Embryonic facial prominence (tissue), 1 donor: ENCODE results near the gene PITX3.
"Not testable (repeated sequence)": the region's sequence is repeated elsewhere in the genome, so short reads cannot be mapped to it uniquely, and the experiment has no call there.

Experiments used
- DNase-seq: peaks from one replicate; pipeline ENCODE4 v3.0.0-alpha.2; 2016; ENCODE audit errors: extremely low spot score

Gene PITX3

DNA sequence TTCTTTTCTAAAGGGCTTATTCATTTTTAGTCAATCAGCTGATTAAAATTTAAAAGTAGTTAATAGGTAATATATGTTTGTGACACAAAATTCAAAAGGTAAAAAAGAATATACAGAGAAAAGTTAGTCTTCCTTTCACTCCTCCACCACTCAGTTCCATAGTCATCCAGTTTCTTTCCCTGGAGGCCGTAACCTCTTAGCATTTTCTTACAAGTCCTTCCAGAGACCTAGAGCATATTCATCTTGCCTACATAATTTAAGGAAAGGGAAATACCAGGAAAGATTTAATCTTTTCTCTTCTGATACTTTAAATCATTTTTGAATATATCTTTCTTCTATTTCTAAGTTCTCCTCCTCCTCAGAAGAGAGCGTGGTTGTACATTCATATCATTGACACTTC is 14.1 kb upstream of the PITX3 start:
- DNase-seq = no peak

DNA sequence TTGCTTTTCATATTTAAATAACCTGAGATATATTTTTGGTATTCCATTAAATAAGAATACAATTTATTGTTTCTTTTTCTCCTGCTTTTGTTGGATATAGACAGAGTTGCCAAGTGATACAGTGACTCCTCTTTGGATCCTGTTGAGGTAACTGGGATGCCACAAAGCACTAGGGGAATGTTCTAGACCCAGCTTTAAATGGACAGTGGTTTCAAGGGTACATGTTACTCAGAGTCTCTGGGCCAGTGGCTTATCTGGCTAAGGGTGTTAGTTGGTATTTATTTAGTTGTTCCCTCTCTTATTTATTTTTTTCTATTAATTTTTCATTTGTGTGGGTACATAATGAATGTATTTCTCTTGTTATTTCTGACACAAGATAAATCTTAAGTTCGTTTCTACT is 13.1 kb upstream of the PITX3 start:
- no peak for DNase-seq

DNA sequence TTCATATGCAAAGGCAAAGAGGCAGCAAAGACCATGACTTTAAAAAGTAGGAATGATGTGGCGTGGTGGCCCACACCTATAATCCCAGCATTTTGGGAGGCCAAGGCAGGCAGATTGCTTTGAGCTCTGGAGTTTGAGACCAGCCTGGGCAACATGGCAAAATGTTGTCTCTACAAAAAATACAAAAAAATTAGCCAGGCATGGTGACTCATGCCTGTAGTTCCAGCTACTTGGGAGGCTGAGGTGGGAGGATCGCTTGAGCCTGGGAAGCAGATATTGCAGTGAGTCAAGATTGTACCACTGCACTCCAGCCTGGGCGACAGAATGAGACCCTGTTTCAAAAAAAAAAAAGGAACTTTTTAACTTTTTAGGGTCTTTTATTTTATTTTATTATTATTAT is 11.2 kb upstream of the PITX3 start:
- not testable (repeated sequence) for DNase-seq

DNA sequence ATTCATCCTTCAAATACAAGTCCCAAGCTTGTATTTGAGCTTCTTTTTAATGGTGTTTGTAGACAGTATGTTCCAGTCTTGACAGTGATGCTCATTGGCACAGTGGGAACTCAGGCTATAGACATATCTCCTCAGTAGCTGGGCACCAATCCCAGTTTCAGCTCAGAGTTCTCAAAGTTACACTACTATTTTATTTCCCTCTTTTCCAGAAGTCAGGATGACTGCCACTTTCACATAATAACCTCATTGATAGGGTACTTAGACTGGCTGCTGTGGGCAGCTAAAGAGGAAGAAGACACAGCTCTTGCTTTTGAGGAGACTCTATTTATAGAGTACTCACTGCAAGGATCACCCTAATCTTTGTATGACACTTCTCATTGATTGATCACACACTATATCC is 6.4 kb upstream of the PITX3 start:
- DNase-seq = no peak

DNA sequence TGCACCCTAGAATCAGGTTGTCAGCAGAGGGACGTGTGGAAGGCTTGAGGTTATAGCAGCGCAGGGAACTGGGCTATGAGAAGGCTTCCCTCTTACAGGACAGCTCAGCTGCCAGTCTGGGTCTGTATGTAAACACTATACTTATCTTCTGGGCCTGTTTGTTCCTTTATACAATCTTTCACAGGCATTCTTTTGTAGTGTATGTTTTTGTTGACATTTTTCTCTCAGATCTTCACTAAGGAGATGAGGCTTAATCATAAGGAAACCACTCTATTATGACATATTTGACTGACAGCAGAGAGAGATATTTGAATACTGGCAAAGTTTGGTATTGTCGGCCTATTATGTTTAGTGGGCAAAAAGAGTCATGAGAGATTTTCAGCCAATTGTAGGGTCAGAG is 4.9 kb upstream of the PITX3 start:
- DNase-seq = no peak

DNA sequence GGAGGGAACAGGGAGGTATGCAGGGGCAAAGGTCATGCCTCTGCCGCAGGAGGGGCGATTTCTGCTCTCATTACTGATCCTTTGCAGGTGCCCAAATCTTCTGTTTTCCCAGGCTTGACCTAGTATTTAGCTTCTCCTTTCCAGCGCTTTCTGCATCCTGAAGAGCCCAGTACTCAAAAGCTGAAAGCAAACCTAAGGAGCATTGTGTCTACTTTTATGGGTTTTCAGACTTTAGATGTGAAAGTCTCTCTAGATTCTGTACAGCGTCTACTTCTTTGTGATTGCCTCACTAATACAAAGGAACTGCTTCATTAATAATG is 4.6 kb upstream of the PITX3 start:
- no peak for DNase-seq

DNA sequence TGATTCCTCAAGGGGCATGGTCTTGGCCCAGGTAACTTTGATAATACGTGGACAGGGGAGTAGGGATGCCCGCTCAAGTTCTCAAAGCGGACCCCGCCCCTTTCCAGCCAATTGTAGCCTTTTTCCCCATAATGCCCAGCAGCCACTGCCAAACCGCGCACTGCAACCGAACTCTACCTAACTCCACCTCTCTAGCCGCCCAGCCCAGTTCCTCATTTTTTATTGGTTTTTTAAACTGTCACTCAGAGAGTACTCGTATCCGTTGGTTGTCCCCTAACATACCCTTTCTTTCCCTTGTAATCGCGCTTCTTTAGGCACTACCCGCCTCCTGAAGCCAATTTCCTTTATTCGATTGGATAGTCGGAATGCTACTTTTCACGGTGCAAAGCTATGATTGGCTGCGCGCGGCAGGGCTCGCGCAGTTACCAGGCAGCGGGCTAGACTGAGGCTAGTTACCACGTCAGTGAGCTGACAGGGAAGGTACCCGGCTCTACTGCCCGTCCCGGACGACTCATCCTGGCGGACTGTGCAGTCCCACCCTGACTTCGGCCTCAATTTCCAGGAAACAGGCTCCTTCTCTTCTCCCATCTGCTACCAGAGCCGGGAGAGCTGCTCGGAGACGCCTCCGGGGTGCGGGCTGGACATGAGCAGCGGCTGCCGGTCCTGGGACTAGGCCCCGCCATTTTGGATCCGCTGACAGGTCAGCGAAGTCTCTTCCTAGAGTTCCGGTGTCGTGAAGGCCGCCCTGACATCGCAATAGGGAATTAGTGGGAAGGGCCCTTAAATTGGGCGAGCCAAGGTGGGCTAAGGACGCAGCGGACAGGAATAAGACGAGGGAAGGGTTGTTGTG is 4.0 kb upstream of the PITX3 start, which contains the start of gene GBF1:
TSS of gene GBF1 (plus strand) at position 451 of the 850 bp plus-strand sequence. CDS start 13,407 bp downstream, outside the sequence.
- DNase-seq = peak; percentile 99

DNA sequence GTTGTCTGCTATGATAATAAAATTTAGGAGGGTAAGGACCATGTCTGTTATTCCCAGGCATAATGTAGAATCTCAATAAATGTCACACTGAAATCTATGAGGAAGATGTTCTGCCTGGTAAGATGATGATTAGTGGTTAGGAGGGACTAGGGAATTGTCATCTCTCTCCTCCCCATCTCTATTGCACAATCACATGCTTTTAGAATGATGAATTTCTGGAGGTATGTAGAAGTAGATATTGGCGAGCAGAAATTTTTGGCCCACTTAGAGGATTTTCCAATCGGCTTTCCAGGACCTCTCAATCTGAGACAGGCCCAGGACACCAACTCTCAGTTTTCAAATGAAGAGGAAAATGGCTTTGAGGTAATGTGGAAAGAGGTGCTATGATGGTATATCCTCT is 2.0 kb upstream of the PITX3 start:
- DNase-seq = no peak

DNA sequence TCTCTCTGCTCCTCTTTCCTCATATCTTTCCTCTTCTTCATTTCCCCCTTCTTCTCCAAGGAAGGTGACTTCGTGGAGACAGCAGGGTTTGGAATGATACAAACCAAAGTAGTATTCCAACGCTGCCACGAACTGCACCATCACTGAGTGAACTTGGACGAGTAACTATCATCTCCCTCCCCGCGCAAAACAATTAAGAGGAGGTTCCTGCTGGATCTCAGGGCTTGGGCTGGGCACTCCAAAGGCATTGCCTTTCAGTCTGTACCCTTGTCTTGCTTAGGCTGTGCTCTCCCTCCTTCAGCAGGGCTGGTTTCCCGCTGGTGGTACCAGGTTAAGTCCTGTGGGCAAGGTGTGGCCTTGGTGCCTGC is 790 bp upstream of the PITX3 start:
- DNase-seq = no peak

DNA sequence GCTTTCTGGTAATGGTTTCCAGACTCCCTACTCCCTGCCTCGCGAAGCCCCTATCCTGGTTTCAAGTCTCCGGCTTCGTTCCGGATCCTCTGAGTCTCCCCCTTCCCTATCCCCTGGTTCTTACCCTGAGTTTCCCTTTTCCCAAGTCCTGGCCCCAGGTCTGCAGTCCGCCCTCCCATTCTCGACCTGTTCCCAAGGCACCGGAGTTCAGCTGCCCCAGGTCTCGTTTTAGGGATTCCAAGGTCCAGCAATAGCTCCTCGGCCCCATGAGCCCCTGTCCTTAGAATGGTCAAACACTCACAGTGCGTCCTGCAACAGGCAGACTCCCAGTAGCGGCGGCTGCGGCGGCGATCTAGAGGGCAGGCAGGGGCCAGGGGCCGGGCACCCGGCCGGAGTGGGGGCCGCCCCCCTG is 274 bp downstream of the PITX3 start:
- DNase-seq = no peak

DNA sequence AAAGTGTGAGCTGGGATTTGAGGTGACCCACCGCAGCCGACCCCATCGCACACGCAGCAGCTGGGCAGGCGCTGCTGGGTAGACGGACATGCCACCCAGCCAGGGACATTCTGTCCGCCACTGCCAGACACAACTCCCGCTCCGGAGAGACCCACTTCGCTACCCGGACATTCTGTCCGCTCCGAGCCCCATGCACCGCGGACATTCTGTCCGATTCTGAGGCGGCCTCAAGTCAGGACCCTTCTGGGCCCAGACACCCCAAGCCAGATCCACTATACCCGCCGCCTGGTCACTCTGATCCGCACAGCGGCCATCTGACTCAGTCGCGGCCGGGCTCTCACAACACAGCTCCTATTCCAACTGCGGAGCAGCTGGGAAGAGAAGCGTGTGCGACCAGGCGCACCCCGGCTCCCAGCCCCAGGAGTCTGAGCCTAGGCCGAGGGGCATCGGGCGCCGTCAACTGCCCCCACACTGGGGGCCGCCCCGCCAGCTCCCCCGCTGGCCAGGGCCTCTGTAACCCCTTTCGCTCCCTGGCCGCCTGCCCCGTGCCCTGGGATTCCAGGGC is 763 bp downstream of the PITX3 start:
- DNase-seq = no peak

DNA sequence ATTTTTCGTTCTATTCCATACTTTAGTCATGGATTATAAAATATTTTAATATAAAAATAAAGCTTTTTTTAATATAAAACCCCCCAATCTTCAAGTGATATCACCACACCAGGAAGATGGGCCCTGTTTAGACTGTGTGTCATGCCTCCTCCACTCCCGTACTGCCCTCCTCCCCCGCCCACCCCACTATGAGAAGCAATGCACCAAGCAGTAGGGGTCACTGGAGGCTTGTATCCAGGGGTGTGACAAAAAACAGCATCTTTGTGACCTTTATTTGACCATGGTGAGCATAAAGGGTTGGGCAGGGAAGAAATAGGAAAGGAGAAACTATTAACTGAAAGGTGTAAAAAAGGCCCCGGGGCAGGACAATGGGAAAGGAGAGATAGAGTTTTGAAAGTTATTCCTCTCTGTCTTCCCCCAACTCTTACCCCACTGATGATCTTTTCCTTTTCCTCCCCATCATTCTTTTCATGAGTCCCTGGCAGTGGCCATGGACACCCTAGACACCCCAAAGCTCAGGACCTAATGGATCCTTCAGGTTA is 3.5 kb downstream of the PITX3 start:
- no peak for DNase-seq

DNA sequence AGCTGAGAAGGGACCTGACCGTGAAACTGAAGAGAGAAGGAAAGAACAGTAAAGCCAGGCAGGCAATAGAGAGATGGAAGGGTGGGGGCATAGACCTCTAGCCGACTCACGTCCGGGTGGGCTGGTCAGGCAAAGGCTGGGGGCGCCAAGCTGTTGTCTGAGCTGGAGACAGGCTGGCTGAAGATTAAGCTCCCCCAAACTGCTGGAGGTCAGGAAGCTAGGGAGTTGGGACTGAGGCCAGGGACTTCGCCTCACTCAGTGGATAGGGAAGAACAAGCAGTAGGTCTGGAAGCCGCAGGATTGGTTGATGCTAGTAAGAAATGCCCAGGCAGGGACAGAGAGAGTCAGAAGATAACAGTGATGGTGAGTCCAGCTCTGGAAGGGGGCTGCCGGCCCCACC is 5.3 kb downstream of the PITX3 start:
- no peak for DNase-seq

DNA sequence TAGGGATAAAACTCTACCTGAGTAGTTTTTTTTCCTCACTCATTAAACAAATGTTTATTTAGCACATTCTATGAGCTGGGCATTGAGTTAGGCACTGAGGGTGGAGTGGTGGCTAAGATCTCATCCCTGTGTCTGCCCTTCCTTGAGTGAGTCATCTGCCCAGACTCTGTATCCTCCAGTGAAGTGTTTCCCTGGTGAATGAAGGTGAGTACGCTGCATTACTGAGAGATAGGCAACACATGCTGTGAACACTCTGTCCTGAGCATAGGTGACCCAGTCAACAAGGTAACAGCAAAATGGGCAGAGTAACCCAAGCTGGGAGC is 5.8 kb downstream of the PITX3 start:
- no peak for DNase-seq

DNA sequence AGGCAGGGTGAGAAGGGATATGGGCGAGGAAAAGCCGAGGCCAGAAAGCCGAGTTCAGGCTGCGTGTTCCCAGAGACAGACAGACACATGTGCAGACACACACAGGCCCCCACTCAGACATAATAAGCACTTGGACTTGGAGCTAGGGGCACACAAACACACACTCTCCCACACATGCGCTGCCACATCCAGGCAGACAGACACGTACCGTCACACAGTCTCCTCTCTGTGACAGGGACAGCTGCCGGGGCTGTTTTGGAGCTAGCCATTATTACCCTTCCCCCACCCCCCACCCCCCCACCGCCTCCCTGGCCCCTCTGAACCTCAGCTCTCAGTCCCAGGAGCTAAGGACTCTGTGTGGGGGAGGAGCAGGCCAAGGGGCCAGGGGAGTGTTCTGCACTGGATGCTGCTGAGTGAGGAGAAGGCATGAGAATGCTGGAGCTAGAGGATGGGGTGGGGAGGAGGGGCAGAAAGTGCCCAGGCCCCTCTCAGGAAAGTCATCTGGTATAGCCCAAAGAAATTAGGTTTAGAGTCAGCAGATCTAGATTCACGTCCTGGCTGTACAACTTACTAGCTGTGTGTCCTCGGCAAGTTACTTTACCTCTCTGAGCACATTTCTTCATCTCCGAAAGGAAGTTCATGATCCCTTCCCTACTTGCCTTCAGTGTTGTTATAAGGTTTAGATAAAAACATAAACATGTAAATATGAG is 6.3 kb downstream of the PITX3 start:
- DNase-seq = no peak

DNA sequence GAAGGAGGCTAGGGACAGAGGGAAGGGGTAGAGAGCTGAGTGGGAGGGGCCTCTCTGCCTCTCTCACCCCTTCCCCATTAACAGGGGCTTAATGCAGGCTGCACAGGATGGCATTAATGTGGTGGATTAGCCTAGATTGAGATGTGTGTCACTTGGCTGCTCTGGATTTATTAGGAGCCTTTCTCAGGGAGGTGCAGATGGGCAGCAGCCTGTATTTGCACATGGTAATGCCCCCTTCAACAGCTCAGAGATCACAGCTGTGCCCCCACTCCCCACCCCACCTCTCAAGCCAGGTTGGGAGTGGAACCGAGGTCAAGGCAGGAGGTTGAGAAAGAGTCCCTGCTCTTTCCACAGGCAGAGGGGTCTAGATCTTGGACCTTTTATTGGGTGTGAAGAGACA is 7.3 kb downstream of the PITX3 start:
- DNase-seq = no peak

DNA sequence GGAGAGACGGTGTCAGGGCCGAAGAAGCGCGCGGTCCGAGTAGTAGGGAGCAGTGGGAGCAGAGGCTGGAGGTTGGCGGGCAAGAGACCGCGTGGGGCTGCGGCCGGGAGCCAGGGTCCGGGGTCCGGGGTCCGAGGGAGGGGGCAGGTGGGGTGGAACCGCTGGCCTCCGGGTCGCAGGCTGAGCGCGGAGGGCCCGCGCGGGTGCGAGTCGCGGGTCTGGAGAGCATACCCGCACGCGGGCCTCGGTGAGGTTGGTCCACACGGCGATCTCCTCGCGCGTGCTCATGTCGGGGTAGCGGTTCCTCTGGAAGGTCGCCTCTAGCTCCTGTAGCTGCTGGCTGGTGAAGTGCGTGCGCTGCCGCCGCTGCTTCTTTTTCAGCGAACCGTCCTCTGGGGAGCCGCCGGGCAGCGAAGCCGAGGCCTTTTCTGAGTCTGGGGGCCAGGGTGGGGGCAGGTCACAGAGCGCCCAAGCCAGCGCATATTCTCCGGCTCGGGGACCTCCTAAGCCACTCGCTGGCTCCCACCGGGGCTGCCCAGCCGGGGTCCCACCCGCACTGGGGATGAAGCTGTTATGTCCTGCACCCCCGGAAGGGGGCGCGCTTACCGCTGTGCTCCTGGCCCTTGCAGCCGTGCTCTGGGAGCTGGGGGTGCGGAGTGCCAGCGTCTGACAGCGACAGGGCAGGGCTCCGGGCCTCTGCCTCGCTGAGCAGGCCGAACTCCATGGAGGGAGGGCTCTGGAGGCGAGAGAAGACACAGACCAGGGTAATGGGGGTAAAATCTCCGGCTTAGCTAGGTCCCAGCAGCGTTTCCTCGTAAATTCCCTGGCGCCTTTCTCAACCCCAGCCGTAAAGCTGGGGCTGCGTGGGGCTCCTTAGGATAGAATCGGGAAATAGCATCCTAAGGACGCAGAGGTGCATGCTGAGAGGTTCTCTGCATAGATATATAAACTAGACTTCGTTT is 9.7 kb downstream of the PITX3 start:
- DNase-seq = no peak

DNA sequence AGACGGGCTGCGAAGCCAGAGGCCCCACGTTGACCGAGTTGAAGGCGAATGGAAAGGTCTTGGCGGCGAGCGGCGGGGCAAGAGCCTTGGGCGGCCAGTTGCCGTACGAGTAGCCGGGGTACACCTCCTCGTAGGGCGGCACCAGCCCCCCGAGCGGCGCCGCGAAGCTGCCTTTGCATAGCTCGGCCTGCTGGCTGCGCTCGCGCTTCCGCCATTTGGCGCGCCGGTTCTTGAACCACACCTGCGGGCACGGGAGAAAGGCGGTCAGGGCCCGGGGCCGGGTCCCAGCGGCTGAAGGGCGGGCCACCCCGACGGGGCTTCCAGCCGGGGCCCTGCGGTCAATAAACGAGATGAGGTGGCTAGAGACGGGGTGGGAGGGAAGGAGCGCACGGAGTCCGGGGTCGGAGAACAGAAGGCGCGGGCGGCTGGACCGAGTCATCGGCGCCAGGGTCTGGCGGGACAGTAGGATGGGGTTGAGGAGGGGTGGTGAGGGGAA is 10.4 kb downstream of the PITX3 start:
- DNase-seq = no peak

DNA sequence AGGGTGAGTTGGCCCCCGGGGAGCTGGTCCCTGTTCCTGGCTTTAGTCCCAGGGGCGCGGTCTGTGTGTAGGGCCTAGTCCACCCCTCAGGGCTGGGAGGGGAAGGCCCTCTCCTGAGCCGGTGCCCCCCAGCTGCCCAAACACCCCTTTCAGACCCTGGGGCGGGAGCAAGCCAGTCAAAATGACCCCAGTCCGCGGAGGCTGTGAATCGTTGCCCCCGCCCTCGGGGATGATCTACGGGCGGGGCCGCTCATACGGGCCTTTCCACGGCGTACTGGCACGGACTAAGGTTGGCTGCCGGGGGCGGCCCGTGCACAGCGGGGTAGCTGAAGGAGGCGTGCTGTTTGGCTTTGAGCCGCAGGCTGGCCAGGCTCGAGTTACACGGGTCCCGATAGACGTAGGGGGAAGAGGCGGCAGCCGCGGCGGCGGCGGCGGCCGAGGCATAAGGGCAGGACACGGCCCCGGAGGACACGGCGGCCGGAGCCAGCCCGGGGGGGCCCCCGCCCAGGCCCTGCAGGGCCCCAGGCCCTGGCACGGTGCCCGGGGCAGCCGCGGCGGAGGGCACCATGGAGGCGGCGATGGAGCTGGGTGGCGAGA is 10.9 kb downstream of the PITX3 start:
- no peak for DNase-seq

DNA sequence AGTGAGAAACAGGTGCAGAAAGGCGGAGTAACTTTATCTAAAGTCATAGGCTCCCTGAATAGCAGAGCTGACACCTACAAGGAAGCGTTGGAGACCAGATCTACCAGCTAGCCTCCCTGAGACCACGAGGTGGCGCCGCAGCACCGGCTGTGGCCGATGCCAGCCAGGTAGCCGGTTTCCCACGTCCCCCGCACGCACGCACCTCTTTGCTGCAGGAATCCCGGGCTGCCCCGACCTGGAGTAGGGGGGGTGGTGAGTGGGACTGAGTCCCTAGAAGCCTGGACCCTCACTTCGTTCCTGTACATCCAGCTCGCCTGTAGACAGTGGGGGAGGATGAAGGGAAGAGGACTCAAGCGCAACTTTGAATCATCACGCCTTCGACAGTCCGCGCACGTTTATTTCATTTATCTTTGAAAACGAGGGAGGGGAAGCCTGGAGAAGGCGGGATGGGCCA is 11.5 kb downstream of the PITX3 start:
- DNase-seq = no peak

DNA sequence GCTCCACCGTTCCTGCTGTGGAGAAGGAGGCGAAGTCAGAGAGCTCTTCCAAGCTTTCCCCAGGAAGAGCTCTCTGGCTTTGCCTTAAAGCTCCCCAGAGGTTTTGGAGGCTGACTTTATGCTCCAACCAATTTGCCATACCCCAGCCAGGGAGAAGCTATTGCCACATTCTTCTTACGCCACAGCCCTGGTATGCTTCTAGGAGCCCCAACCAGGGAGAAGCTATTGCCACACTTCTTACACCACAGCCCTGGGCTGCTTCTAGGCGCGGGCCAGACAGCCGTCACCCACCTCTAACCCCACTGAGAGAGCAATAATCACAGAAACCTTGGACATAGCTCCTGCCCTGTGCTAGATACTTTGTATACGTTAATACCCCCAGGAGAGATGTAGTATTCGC is 14.3 kb downstream of the PITX3 start:
- DNase-seq = no peak
